ACHN (cell line): ENCODE data around the gene SERPINA7.
"Not testable (repeated sequence)": the region's sequence is repeated elsewhere in the genome, so short reads cannot be mapped to it uniquely, and the experiment has no call there.

Source experiments
- DNase-seq: peaks from one replicate; pipeline ENCODE4 v3.0.0-alpha.2; 2015
- in situ Hi-C: cut with HindIII; loops from 2 replicates; pipeline ENCODE4 v1.10.0; 2017; ENCODE audit warnings: low sequenced_read_pairs, low pct_ligation_motif_present, low pct_unique_long_range_greater_than_20kb

Gene SERPINA7, protein sequence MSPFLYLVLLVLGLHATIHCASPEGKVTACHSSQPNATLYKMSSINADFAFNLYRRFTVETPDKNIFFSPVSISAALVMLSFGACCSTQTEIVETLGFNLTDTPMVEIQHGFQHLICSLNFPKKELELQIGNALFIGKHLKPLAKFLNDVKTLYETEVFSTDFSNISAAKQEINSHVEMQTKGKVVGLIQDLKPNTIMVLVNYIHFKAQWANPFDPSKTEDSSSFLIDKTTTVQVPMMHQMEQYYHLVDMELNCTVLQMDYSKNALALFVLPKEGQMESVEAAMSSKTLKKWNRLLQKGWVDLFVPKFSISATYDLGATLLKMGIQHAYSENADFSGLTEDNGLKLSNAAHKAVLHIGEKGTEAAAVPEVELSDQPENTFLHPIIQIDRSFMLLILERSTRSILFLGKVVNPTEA

DNA sequence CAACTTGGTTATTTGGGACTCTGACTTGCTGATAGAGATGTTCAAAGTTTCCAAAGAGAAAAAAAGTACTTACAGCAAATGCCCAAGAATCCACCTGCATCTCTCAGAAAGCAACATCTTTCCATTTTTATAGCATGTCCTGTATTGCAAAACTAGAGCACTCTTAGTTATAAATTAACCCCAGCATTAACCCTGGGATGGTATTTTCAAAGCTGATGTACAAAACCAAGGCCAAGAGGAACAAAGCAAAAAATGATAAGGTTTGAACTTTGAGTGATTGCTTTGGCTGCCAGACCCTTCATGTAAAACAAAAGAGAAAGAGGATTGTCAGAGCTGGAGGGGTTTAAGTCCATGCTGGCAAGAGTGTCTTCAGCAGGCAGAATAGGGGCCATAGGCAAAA is at the start of gene SERPINA7:
TSS of gene SERPINA7 (minus strand) at position 103 of the 400 bp plus-strand sequence. CDS start 1,669 bp downstream, outside the sequence.
- DNase-seq = no peak
- in situ Hi-C loops = no loop called here

DNA sequence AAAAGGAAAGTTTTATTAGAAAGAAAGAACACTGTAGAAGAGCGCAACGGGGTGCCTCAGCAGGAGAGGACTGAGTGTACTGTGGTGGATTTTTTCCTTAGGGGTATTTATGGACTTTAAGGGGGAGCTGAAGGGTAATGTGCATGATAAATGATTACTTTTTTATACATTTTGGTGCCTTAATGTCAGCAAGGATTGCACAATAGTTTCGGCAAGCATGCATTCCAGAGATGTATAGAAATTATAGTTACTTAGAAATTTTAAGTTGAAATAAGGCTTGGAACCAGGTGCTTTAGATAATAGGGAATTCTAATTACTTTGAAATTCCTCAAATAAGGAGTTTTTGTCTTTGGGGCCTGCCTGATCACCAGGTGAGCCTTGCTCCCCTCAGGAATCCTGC is 30.5 kb upstream of the SERPINA7 start:
- DNase-seq = no peak
- in situ Hi-C loops = no loop called here

DNA sequence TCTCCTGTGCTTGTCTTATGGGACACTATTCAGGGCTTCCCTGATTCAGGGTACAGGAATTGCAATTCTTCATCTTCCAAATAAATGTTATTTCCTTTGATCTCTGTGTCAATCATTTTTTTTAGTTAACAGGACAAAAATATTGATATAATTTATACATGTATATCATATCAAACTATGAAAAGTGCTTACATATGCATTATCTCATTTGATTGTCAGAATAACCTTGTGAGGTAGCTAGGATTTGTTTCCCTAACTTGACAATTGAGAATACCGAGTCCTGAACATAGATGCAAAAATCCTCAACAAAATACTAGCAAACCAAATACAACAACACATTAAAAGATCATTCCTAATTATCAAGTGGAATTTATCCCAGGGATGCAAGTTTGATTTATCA is 11.5 kb upstream of the SERPINA7 start:
- DNase-seq = no peak
- in situ Hi-C loops = no loop called here

DNA sequence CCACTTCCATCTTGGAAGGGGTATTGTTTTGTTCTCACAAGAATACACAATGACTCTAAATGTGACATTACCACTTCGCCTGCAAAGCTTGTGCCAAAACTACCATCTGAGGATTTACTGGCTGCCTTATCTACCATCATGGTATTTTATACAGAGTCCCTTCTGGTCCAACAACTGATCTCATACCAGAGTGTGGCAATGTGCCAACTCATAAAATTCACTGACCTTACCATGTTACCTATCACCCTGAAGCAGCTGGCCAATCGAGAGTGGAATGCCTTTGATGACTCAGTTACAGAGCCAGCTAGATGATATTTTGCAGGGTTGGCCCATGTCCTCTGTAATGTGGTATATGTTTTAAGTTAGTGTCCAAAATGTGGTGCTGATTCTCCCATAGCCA is 3.8 kb upstream of the SERPINA7 start:
- no peak for DNase-seq
- in situ Hi-C loops = no loop called here

DNA sequence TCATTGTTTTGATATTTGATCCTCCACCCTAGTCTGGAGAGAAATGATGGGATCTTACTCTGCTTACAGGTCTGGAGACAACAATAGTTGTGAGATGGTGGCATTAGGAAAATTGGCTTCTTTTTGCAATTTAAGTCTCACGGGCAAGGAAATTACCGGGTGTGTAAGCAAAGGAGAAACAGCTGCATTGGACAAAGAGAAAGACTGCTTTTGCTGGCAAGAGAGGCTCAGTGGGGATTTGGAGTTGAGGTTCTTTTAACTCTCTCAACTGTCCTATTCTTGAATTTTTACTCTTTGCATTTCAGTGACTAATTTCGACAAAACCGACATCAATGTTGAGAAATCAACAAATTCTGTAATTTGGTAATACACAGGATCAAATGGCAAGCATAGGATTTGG is 2.3 kb upstream of the SERPINA7 start:
- DNase-seq = no peak
- in situ Hi-C loops = no loop called here

DNA sequence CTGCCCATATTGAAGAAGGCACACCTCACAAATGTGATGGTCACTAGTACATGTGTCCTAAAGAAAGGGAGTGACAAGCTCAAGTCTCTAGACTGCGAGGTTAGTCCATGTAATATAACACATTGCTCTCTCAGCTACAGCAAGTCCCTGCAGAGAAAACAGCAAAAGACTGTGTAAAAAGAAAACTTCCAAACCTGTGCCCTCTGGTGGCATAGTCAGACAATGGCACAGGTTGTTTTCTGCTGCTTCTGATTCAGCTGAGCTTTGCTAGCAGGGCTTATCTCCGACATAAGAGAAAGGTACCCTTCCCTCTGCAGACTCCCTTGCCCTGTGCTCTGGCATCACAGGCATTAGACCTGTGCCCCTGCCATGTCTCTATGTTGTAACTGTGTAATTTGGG is 1.4 kb upstream of the SERPINA7 start:
- in situ Hi-C loops = no loop called here
- peak; percentile 2 for DNase-seq

DNA sequence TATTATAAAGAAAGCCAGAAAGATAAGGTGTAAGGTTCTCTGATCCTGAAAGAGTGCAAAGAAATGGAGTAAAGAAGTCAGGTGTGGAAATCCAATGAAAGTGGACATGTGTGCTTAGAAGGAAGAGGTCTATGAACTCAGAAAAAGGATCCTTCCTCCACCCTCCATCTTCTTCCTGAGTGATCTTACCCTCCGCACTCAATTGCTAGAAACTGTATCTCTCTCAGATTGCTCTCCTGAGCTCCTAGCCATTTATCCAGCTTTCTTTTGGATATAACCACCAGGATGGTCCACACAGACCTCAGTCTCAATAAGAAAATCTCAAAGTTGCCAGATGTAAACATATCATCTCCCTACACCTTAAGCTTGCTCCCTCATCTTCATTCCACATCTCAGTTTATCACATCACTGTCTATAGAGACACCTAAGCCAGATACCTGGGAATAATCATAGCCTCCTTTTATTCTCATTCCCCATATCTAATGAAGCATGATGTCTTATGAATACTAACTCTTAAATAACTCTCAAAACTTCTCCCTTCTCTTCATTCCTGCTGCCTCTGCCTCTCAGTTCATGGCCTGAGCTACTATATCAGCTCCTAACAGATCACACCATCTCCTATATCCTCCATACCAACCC is 573 bp downstream of the SERPINA7 start:
- in situ Hi-C loops = no loop called here
- DNase-seq = no peak

DNA sequence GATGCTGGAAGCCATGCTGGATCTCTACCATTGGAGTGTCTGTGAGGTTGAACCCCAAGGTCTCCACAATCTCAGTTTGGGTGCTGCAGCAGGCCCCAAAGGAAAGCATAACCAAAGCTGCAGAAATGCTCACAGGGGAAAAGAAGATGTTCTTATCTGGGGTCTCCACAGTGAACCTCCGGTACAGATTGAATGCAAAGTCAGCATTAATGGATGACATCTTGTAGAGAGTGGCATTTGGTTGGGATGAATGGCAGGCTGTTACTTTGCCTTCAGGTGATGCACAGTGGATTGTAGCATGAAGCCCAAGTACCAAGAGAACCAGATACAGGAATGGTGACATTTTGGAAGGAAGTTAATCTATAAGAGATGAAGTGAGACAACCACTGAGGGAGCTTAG is 1.8 kb downstream of the SERPINA7 start:
- DNase-seq = no peak
- in situ Hi-C loops = no loop called here

DNA sequence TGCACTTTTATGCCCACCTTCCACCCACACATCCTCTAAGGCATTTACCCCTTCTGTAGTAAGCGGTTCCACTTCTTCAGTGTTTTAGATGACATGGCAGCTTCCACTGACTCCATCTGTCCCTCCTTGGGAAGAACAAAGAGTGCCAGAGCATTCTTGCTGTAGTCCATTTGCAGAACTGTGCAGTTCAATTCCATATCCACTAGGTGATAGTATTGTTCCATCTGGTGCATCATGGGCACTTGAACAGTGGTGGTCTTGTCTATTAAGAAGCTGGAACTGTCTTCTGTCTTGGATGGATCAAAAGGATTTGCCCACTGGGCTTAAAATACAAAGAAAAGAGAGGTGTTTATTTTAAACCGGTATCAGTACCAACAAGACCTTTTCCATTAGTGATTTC is 3.5 kb downstream of the SERPINA7 start:
- in situ Hi-C loops = no loop called here
- no peak for DNase-seq

DNA sequence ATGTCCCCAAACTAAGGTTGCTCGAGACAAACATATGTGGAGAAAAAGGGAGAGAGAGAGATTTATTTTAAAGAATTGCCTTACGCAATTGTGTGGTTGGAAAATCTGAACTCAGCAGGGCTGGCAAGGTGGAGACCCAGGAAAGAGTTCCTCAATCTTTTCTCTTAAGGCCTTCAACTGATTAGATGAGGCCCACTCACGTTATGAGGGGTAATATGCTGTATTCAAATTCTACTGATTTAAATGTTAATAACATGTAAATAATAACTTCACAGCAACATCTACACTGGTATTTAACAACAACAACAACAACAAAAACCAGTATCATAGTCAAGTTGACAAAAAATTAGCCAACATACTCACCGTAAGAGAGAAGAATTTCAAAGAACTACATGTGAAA is 14.6 kb downstream of the SERPINA7 start:
- in situ Hi-C loops = no loop called here
- no peak for DNase-seq

DNA sequence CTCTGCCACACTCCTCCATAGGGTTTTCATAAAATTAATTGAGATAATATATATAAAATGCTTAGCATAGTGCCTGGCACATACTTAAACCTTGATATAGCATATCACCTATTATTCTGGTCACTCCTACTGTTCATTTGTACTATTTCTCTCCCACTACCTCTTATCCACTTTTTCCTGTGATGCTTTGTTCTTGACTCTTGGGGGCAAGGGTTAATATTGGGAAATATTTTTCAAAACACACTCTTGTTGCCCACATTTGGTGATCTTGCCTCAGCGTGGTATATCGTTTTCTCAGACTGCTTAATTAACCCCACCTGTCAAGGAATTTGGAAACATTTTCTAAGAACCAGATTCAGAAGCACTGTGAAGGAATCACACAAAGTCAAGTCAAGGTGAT is 16.3 kb downstream of the SERPINA7 start:
- DNase-seq = no peak
- in situ Hi-C loops = no loop called here

DNA sequence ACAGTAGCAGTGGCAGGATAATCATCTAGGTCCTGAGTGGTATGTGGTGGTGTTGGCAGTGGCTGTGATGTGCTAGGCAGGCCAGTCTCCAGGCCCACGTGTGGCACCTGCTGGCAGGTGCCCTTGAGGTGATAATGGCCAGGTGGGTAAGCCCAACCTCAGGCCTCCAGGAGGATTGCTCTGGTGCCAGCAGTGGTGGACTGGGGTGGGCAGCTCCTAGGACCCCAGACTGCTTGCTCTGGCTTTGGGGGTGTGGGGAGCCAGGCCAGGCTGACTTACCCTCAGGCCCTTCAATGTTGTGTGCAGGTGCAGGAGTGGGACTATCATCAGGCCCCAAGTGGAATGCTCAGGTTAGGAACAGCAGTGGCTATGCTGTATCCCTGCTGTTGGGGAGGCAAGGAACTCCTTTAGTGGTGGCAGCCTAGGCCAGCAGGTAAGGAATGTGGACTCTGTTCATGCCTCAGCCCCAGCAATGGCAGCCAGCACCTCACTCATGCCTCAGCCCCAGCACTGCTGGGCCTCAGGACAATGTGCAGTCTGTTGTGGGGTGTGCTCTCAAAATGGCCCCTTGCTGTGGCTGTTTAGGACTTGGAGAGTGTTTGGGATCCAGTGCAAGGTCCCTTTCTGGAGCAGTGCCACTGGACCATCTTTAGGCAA is 24.3 kb downstream of the SERPINA7 start:
- in situ Hi-C loops = no loop called here
- DNase-seq = no peak

DNA sequence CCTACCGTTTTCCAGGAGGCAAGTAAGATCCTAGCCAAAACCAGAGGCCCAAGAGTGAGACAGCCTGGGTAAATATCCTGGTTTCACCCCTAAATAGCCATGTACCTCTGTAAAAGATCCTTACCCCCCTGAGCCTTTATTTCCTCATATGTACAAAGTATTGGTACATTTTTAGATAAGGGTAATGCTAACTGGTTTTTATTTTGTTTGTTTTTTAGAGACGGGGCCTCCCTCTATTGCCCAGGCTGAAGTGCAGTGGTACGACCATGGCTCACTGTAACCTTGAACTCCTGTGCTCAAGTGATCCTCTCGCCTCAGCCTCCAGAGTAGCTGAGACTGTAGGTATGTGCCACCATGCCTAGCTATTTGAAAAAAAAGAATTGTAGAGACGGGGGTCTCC is 29.4 kb downstream of the SERPINA7 start:
- in situ Hi-C loops = no loop called here
- DNase-seq = no peak

DNA sequence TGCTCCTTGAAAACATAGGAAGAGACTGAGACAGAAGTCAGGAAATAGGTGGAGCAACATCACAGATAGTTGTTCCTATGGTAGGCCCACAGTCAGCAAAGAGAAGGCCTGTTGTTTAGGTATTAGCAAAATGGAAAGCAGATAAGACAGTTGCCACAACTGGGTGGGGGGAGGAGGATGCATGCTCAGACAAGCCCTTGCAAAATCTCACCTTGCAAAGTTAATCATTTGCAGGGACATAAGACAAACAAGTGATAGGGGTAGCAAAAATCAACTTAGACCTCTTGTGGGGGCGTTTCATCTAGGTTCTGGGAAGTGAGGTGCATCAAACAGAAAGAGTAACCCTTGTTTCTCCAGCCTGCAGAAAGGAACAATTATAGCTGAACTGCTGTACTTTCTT is 30.7 kb downstream of the SERPINA7 start:
- in situ Hi-C loops = no loop called here
- no peak for DNase-seq

DNA sequence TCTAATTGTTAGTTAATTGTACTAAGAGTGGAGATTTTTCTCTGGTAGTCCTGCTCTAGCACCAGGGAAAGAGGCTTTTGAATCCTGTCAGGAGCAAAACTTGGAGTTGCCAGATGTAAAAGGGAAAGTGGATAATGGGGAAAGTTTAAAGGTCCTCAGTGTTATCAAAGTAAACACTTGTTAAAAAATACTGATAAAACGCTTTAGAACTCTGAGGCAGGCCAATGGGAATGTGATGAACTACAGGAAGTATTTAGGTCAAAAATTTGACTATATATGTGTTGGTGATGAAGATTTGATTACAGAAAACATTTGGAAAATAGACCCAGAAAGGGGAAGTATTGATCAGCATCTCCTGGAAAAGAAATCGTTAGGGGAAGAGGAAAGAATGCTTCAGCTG is 32.8 kb downstream of the SERPINA7 start:
- no peak for DNase-seq
- in situ Hi-C loops = no loop called here

DNA sequence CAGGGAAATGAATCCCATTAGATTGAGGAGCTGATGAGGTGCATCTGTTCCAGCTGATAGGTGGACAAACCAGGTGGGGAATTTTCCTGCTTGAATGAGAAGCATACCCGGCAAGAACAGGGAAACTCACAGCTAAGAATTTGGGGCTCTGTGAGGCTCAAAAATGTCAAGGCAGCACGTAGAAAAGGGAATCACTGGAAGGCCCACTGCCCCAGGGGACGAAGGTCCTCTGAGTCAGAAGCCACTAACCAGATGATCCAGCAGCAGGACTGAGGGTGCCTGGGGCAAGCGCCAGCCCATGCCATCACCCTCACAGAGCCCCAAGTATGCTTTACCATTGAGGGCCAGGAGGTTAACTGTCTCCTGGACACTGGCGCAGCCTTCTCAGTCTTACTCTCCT is 37.9 kb downstream of the SERPINA7 start:
- in situ Hi-C loops, DNase-seq: not testable (repeated sequence)

DNA sequence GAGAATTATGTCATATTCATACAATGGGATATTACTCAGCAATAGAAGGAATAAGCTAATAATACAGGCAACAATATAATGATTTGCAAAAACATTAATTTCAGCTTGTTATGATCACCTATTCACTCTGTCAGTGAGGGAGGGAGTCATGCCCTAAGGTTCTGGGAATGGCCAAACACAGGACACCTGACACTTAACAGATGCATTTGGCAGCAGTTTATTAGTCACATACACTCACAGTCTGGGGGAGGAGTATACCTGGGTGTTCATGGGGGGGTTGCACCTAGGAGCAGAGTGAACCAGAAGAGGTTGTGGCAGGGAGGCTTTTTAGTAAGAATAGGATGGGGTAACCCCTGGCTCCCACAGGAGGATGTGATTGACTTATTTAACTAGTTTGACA is 38.3 kb downstream of the SERPINA7 start:
- no peak for DNase-seq
- in situ Hi-C loops = no loop called here

DNA sequence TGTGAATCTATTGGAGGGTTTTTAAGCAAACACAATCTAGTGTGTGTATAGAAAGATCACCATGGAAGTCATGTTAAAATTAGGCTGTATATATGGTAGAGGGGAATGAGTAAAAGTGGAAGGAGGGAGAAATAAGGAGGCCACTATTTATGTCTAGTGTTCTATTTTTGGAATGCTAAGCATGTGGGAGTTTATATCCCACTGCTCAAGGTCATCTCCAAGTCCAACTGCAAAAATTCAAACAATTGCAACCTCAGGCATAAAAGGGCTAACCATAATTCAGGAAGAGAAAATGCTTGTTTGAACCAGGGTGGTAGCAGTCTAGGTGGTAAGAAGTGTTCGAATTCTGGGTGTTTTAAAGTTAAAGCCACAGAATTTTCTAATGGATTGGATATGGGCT is 39.2 kb downstream of the SERPINA7 start:
- in situ Hi-C loops = no loop called here
- no peak for DNase-seq

DNA sequence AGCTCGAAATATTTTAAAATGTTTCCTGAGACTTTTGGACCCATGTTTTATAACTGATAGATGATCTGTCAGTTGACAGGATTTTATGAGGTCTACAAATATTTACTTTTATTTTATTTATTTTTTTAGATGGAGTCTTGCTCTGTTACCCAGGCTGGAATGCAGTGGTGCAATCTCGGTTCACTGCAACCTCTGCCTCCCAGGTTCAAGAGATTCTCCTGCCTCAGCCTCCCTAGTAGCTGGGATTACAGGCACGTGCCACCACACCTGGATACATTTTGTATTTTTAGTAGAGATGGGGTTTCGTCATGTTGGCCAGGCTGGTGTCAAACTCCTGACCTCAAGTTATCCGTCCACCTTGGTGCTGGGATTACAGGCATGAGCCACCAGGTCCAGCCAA is 50.0 kb downstream of the SERPINA7 start:
- in situ Hi-C loops, DNase-seq: not testable (repeated sequence)
